GM20431 (cell line): ENCODE data around the gene CD74.
"Not testable (repeated sequence)": the region's sequence is repeated elsewhere in the genome, so short reads cannot be mapped to it uniquely, and the experiment has no call there.

Experiments
- in situ Hi-C: fragments of 300-500 bp; cut with MseI, MboI; formaldehyde crosslinking; loops from one replicate; pipeline ENCODE4 v1.15.0; 2020; ENCODE audit warnings: low sequenced_read_pairs; ENCODE audit not compliant: unreplicated experiment

CD74 gene

GRCh38 chr5:150443242-150444075, 30.7 kb upstream of the CD74 start:
- in situ Hi-C loops: no loop called here

GRCh38 chr5:150442699-150443080, 30.0 kb upstream of the CD74 start:
- in situ Hi-C loops: no loop called here

GRCh38 chr5:150441813-150442698, 29.3 kb upstream of the CD74 start:
- in situ Hi-C loops: no loop called here

- in situ Hi-C loops: no loop called here
Observed at GRCh38 chr5:150440948-150441812, 28.5 kb upstream of the CD74 start.

GRCh38 chr5:150438873-150439546, 26.3 kb upstream of the CD74 start:
- in situ Hi-C loops: no loop called here

- in situ Hi-C loops: no loop called here
Observed at GRCh38 chr5:150436141-150436680, 23.5 kb upstream of the CD74 start.

- in situ Hi-C loops: no loop called here
Observed at GRCh38 chr5:150434464-150434863, 21.8 kb upstream of the CD74 start.

- in situ Hi-C loops: no loop called here
Observed at GRCh38 chr5:150431574-150431973, 18.9 kb upstream of the CD74 start.

- in situ Hi-C loops: no loop called here
Observed at GRCh38 chr5:150431048-150431447, 18.3 kb upstream of the CD74 start.

- in situ Hi-C loops: no loop called here
Observed at GRCh38 chr5:150429410-150429873, 16.7 kb upstream of the CD74 start.

- in situ Hi-C loops: no loop called here
Observed at GRCh38 chr5:150428978-150429377, 16.3 kb upstream of the CD74 start.

GRCh38 chr5:150428106-150428876, 15.6 kb upstream of the CD74 start:
- in situ Hi-C loops: no loop called here

- in situ Hi-C loops: not testable (repeated sequence)
Observed at GRCh38 chr5:150426165-150426564, 13.5 kb upstream of the CD74 start.

- in situ Hi-C loops: no loop called here
Observed at GRCh38 chr5:150422758-150423157, 10.0 kb upstream of the CD74 start.

GRCh38 chr5:150422075-150422474, 9.4 kb upstream of the CD74 start:
- in situ Hi-C loops: no loop called here

GRCh38 chr5:150419630-150420270, 7.0 kb upstream of the CD74 start:
- in situ Hi-C loops: no loop called here

GRCh38 chr5:150413902-150414790, 1.4 kb upstream of the CD74 start:
- in situ Hi-C loops: not testable (repeated sequence)
